Measurements from ENCODE around the gene DICER1. TPM values are rescaled to one million over a fixed set of nuclear protein-coding genes. Genes with fewer than 3 reads are reported as not detected.
A peak's percentile ranks its signal among the peaks of the same experiment; 100 is the strongest.

Gene DICER1
- polyA plus RNA-seq, 1 donor = 41.6 TPM

DNA sequence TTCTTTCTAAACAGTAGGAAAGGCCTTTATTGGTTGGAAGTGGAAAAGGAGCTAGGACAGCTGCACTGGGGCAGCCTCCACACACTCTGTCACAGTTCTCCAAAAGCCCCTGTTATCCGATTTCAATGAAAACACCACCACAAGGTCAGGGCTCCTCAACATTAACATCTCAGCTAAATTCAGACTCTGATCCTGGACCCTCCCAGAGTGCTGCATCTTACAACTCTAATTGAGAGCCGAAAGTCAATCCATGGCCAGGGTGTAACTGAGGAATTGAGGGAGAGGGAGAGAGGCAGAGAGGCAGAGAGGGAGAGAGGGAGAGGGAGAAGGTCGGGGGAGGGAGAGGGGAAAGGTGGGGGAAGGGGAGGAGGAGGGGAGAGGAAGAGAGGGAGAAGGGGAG is 32.1 kb downstream of the DICER1 start:
- no peak for DNase-seq

DNA sequence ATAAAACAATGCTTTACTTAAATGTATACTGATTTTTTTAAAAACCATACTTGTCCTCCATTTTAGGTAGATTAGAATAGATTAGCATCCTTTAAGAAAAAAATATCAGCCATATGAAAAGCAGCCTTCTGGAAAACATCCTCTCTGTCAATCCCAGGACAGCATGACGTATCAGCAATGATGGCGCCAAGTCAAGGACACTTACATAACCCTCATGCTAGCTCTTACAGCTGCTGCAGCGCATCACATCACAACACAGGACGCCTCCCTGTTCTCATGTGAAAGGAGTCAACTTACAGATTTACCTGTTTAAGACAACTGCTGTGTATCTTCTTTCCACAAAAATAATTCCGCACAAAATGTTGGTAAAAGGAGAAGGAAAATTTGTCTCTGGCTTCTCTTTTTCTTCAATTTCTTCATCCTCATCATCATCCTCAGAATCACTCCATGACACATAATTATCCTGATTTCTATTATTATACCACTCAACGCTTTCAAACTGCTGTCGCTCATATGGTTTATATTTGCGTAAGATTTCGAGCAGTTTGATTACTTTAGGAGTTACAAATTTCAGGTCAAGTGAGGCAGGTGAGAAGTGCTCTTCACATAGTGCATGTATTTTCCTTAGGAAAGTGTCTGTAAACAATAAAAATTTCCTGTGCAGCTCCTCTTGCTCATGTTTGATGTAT is 33.3 kb downstream of the DICER1 start:
- peak; percentile 26 for DNase-seq

DNA sequence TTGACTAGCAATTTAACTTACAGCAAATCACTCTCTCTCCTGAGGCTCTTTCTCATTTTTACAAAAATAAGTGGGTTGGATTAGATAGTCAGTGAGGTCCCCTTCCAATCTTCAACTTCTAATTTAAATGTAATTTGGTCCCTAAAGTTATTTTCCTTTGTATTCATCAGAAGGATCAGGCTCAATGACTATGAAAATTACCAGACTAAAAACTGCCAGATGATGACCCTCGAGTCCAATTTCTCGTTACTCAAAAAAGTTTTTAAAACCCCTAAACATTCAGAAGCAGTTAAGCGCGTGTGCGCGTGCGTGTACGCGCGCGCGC is 34.7 kb downstream of the DICER1 start:
- no peak for DNase-seq

DNA sequence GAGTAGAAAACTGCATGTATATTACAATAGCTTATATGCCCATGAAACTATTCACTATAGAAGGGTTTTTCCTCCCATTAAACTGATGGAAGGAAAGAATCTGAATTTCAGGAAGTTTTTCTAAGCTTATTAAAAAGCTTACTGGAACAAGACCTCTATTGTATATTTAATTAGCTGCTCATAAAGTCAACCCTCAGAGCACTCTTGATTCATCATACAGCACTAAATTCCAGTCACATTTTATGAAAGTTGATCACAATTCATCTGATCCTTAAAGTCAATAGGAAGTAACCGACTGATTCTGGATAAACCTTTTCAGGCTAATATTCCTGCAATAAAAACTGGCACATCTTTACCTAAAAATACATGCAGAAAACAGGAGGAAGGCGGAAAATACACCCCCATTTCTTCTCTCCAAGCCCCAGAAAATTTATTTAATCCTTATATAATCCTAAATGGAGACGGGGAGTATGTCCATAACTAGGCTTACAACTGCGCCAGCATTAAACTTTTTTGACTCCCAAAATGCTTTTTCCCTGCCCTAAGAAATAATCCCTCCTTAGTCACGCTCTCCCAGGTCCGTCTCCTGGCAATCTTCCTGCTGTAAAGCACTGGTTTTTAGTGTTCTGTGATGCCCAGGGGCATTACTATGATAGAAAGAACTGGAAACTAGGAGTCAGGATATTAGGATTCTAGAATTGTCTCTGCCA is 35.3 kb downstream of the DICER1 start:
- DNase-seq = no peak

DNA sequence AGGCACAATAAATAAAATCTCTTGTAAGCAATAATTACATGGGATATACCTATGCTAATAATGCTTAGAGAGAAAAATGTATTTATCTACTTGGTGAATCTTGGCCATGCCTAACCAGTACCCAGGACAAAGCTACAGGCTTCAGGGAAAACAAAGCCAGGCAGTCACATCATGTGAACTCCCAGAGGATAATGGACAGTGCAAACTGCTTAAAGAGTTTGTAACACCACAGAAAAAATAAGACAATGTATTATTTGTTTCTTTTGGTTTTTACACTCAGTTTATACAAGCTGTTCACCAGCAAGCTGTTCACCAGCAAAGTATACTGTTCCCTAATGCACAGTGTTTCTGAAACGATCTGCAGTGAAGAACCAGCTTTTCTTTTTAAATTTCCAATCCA is 38.0 kb downstream of the DICER1 start:
- no peak for DNase-seq

DNA sequence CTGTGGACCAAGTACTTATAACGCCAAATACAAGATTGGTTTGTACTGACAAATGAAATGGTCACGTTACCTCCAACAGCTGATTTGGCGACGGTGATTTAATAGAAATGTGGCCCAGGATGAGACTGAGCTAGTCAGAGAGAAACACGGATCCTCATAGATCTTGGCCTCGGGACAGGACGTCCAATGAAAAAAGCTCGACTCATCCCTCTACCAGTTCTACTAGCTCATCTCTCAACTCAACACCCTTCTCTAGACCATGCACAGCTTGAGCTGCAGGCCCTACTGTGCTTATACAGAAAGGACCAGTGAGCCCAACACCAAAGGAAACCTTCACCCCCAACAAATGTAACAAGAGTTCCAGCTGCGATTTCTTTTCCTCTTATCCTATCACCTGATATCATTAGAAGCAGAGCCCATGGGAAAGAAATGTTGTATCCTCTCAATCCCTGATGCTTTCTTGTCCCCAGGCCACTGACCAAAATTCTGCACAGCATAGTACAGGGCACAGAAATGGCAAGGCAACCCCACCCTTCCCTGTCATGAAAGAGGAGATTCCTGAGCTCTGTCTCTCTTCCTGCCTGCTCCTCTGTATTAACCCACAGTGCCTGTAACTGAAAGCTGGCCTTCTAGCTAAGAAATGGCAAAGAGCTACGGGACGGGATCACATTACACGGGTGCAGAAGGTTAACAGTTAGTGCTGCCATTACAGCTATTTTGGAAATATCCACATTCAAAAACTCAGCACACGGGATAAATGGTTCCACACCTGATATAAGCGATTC is 39.2 kb downstream of the DICER1 start:
- DNase-seq = no peak

DNA sequence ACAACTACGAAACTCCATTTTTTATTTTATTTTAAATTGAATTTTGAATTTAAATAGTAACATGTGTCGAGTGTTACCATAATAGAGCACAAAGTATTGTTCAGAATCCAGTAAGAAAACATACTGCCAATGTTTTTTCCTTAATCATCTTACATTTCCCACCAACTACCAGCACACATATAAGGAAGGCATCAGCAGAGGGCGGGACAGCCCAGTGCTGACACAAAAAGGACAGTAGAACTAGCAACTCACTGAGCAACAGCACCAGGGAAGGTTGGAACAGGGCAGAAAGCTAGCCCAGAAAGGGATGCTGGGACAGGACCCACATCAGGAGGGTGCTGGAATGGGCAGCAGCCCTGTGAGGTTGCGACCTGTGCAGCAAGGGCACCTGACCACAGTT is 43.9 kb downstream of the DICER1 start:
- DNase-seq = no peak

DNA sequence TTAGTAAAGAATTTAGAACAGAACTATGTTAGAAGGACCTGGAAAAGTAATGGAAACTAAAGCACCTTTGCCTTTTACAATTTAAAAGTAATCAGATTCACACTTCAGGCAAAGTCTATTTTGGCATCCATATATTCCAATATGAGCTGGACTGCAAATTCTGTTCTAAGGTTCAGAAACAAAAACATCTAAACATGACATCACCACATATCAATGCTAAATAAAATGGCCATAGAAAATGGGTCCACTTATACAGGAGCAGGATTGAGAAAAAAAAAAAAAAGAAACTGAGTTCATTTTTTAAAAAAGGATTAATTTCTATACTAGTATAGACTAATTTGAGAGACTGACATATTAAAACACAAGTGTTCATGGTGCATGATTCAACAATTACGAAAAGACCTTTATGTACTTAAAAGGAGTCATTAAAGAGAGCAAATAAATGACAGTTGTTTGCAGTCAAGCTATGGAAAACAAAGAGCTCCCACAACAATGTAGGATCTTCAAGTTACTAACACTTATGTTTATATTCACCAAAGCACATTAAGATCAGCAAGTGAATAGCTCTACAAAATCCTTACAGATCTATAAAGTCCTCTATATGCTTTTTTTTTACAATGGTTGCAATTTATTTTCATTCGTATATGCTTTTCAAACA is 45.7 kb downstream of the DICER1 start:
- DNase-seq = no peak

DNA sequence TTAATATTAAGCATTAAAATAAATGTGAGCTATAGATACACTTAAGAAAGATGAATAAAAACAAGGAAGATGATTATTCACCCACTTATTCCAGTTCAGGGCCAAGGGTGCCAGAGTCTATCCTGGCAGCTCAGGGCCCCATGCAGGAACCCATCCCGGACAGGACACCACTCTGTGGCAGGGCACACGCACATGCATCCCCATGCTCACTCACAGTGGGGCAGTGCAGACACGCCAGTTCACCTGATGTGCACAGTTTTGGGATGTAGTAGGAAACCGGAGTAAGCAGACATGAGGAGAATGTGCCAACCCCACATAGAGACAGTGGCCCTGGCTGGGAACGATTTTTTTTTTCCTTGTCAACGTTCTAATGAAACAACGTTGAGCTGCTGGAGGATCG is 47.2 kb downstream of the DICER1 start:
- DNase-seq = no peak

DNA sequence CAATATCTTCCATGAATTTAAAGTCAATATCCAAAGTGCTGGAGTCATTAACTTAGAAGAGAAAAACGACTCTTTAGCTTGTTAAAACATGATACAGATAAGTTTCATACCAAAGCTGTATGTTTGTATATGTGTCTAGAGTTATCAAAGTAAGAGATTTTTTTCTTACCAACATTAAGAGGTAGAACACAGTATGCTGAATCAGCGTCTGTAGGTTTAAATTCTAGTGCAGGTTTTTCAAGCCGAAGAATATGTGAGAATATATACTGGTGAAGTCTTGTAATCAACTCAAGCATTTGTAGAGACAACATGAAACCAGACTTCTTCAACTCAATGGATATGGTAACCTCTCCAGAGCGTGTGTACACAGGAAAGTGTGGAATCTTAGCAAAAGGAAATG is 49.6 kb downstream of the DICER1 start:
- DNase-seq = no peak

DNA sequence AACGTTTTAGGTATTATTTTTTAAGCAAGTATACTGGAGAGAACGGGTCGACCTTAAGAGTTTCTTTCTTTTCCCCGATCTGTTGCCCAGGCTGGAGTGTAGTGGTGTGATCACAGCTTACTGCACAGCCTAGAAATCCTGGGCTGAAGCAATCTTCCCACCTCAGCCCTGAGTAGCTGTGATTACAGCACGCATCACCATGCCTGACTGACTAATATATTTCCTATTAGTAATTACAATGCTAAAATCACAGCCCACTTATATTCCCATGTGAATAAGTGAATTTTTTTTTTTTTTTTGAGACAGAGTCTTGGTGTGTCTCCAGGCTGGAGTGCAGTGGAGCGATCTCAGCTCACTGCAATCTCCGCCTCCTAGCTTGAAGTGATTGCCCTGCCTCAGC is 50.4 kb downstream of the DICER1 start:
- DNase-seq = no peak

DNA sequence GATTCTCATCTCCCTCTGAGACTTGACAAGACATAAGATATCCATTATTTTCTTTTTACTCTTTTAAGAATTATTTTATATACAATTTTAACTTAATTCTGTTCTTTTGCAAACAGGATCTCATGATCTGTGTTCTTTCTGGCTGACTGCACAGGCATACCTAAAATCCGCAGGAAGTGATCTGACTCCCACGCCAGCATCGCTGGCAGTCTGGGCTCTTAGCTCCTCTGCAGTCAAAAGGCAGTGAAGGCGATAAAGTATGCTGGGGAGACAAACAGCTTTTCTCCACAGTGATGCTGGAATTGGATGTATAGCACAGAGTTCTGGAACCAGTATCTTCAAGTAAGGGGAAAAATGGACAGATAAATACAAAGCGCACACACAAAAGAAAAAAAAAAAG is 52.4 kb downstream of the DICER1 start:
- DNase-seq = no peak

DNA sequence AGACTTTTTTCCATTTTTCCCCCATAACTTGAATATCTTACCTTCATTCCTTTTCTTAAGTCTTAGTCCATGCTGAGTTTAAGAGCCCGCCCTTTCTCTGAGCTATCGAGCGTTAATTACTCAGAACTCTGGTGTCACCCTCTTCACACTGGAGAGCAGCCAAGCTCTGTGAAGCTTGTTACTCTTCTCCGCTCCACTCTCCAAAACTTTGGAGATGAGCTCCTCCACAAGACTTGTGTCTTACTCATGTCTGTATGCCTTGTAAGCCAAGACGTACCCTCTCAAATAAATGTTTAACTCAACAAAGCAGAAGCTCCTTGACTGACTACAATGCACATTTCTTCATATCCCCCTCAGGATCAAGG is 54.7 kb downstream of the DICER1 start:
- no peak for DNase-seq

DNA sequence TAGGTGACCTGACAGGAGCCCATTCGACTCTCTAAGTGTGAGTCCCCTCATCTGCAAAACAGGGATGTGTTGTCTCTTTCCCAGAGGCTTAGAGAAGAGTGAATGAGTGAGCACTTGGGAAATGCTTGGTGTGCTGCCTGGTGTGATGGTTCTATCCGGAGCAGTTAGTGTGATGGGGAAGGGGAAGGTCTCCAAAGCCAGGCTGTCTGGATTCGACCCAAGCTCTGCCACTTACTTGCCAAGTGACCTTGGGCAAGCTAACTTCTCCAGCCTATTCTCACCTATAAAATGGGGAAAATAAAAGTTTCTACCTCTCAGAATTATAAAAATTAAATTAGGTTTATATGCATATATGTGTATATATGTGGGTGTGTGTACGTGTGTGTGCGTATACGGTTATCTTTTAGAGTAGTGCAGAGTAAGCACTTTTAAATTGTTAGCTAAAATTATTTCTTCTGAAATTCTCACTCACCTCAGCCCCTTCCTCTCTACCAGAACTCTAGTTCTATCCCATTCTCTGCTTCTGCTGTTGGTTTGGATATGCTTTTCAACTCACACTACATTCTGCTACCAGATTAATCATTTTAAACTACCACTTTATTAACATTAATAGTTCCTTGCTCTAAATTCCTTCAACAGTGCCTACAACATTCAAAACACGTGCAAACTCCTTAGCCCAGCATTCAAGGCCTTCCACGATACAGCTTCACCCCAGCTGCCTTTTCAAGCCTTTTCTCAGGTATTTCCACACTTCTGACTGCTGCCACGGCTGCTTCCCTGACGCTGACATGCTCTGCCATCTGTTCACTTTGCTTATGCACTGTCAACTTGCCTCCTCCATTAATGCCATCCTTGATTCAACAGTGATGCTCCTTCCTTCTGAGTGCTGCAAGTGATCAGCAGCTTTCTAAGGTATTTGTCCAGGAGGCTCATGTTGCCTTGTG is 55.3 kb downstream of the DICER1 start:
- no peak for DNase-seq

DNA sequence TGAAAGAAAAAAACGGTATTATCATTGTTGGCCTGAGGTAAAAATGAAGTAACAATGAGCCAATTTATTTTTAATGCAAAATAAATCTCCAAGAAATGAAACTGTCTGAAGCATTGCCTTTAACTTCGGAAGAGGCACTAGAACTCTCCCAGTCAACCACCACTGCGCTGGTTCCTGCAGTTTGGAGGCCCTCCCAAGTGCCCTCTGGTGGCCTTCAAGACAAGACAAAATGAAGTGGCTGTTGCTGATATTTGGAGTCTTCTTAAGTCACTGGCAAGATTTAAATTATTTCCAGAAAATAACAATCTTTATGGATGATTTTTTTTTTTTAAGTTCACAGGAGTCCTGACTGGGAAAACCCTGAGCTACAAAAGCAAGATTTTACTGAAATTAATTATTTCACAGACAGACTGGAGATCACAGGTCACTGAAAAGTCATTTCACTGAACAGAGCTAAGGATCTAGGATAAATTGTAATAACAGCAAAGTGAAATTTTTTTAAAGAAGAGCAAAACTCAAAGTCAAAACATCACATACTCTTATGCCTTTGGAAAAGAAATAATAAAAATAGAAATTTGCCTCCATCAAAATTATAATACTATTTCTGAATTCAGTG is 58.2 kb downstream of the DICER1 start:
- peak; percentile 58 for DNase-seq

DNA sequence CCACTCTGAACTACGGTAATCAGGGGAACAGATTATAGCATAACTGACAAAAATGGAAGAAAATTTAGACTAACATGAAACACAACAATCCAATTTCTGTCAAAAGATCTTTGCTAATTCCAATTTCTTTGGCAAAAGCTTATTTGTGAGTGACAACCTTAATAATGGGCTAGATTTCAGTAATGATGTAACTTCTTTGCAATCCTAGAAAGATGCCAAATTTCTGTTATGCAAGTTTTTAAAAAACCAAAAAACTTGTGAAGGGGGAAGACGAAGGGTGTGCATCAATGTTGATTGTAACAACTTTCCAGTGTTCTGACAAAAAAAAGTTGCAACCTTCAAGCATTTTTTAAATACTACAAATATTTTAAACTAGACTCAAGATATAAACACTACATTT is 59.9 kb downstream of the DICER1 start:
- DNase-seq = no peak

DNA sequence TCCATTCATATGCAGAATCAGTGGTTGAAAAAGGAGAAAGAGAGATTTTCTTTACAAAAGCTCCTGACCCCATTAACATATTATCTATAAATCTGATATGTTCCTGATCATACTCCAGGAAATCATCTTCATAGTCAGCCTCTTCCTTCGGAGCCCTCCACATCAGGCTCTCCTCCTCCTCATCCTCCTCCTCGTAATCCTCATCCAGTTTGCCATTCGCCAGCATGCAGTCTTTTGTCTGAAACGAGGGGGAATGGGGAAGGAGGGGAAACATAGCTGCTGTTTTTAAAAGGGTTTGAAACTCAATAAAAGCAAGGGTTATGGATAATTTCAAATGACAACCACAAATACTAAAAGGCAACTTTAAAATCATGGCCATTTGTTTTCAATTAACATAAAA is 60.9 kb downstream of the DICER1 start:
- no peak for DNase-seq

DNA sequence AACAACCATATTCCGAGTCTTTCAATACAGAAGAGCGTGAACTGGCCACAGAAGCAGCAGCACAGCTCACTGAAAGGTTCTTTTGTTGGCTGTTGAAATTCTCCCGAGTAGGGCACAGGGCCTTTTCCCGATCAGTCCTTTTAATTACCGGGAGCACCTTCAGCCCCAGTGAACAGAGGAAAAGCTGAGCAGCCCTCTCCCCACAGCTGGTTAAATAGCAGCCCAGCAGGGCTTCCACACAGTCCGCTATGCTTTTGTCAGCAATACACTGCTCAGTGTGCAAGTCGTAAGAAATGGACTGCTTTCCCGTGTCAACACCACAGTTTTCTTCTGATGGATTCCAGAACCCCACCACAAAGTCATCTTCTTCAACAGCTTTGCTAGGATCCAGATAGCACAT is 61.3 kb downstream of the DICER1 start:
- no peak for DNase-seq

DNA sequence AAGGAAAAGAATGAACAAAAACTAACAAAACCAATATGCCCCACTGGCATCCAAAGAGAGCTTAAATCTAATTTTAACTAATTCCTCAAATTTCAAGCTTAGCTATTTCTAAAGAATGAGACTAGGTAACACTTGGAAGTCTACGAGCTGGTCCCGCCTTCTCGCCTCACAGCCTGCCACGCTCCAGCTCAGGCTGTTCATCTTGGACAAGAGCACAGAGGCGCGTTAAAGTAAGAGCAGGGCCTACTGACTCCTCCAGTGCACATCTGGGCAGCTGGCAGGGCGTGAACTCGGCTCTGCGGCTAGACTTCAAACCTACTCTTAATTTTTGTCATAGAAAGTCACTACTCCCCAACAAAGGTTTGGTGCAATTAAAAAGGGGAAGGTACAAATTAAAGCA is 64.6 kb downstream of the DICER1 start:
- DNase-seq = no peak

DNA sequence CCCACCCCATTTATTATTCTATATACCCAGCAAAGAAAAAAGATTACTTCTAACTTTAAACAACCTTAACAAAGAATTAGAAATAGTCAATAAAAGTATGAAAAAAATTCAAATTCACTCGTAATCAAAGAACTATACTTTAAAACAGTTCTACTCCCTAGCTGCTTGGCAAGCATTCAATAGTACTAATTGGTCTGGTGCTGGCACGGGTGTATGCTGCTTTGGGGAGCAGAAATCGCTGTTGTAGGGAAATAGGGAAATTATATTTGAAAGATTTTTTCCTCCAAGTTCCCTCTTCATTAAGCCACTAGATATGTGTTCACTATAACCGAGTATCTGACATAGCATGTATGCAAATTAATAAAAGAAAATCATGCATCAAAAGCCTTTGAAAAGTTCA is 65.7 kb downstream of the DICER1 start:
- DNase-seq = no peak

DNA sequence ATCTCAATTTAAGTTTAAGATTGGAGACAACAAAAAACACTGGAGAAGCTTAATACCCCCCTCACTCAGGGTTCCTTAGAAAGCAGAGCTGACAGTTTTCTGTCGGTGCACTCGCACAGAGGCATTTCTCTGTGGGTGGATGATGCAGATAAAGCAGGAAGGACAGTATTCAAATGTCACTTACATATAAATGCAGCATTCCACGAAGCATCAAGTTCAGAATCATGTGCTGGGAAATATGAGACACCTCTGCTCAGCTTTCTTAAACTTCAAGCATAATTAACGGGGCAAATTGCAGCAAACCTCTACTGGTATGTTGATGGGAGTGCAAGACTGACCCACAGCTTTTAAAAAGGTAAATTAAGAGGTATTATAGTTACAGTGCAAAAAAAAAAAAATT is 68.7 kb downstream of the DICER1 start:
- no peak for DNase-seq

DNA sequence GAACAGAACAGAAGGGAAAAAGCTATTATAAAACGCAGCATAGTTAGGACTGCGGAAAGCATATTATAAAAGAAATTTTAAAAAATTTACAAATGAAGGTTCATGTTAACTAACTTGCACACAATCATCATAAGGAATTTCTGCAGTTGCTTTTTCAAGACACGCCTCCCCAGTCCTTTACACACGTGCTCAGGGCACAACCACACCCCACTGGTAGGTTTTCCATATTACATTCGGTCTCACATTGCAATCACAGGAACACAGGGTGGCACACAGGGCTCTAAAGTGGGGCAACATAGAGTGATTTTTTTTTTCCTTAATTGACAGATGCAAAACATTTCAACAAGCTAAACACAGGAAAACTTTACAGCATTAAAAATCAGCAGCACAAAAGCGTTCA is 69.7 kb downstream of the DICER1 start:
- DNase-seq = no peak

All from hindlimb muscle (tissue), 1 donor.